Measurements from ENCODE around the gene HECTD1. TPM values are rescaled to one million over a fixed set of nuclear protein-coding genes. Genes with fewer than 3 reads are reported as not detected.

Gene HECTD1
- total and polyA plus RNA-seq, 11 donors = 42.4 to 185 (median 148) TPM

- intact Hi-C loops (cut with DNase I) = no loop called here
- H3K4me1 ChIP-seq = no peaks in the 10 kb centered on the region
- WGBS, 4 donors = 81 to 86% (median 82%) methylated on average over 3 of the region's 3 CpGs
- H3K27ac ChIP-seq = no peak overlapping the region
- H3K27me3 ChIP-seq = no peaks in the 10 kb centered on the region
- DNase-seq (no peak), ATAC-seq (no peak)
- H3K4me3 ChIP-seq = no peak overlapping the region
- TF ChIP-seq, protein P1, sequence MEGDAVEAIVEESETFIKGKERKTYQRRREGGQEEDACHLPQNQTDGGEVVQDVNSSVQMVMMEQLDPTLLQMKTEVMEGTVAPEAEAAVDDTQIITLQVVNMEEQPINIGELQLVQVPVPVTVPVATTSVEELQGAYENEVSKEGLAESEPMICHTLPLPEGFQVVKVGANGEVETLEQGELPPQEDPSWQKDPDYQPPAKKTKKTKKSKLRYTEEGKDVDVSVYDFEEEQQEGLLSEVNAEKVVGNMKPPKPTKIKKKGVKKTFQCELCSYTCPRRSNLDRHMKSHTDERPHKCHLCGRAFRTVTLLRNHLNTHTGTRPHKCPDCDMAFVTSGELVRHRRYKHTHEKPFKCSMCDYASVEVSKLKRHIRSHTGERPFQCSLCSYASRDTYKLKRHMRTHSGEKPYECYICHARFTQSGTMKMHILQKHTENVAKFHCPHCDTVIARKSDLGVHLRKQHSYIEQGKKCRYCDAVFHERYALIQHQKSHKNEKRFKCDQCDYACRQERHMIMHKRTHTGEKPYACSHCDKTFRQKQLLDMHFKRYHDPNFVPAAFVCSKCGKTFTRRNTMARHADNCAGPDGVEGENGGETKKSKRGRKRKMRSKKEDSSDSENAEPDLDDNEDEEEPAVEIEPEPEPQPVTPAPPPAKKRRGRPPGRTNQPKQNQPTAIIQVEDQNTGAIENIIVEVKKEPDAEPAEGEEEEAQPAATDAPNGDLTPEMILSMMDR (IDR thresholded peaks at IDR 0.05) = no peak
- TF ChIP-seq POLR2A (IDR thresholded peaks at IDR 0.05) = no peak
- H3K36me3 ChIP-seq = no peaks in the 10 kb centered on the region
- H3K9me3 ChIP-seq = no peaks in the 10 kb centered on the region
Measured at GRCh38 chr14:31219169-31219568, 11.6 kb upstream of the HECTD1 start.

- Histone ChIP-seq H3K27ac (no peak overlapping the region), H3K27me3 (no peaks in the 10 kb centered on the region), H3K36me3 (no peaks in the 10 kb centered on the region), H3K9me3 (no peaks in the 10 kb centered on the region), H3K4me1 (no peaks in the 10 kb centered on the region), H3K4me3 (no peak overlapping the region)
- 91 to 95% (median 92%) methylated on average over 9 of the region's 9 CpGs for WGBS, 4 donors
- DNase-seq = no peak
- ATAC-seq = no peak
- intact Hi-C loops (cut with DNase I) = no loop called here
- no peak for TF ChIP-seq POLR2A (IDR thresholded peaks at IDR 0.05)
Measured at GRCh38 chr14:31216359-31216758, 8.8 kb upstream of the HECTD1 start.

GRCh38 chr14:31212893-31213292 lies 5.3 kb upstream of the HECTD1 start:
- Histone ChIP-seq H3K4me3 (no peak overlapping the region), H3K4me1 (peaks cover 0 to 12% (median 8%) of the 10 kb centered on the region in 12 donors), H3K27me3 (no peaks in the 10 kb centered on the region), H3K36me3 (no peaks in the 10 kb centered on the region), H3K9me3 (no peaks in the 10 kb centered on the region), H3K27ac (no peak overlapping the region)
- DNase-seq (no peak), ATAC-seq (no peak)
- WGBS, 4 donors = 91 to 96% (median 94%) methylated on average over 2 of the region's 2 CpGs
- intact Hi-C loops (cut with DNase I) = no loop called here
- TF ChIP-seq, protein P1 (IDR thresholded peaks at IDR 0.05) = no peak
- no peak for TF ChIP-seq POLR2A (IDR thresholded peaks at IDR 0.05)

- WGBS, 4 donors = 96 to 98% (median 97%) methylated on average over 5 of the region's 5 CpGs
- intact Hi-C loops (cut with DNase I) = loop anchor here in 7 of 10 donors (2.0 to 10.0 kb wide), 9 partner anchors 19 to 248 kb away; partner anchors contain the start of gene DTD2 (in 1 of the 7)
- ATAC-seq = no peak
- peak overlapping the region in 2 of 12 donors; percentile 95 to 99 for H3K27ac ChIP-seq
- peaks cover 0 to 2% (median 0%) of the 10 kb centered on the region in 9 donors for H3K36me3 ChIP-seq
- no peak for TF ChIP-seq POLR2A (IDR thresholded peaks at IDR 0.05)
- TF ChIP-seq, protein P1 (IDR thresholded peaks at IDR 0.05) = no peak
- H3K27me3 ChIP-seq = no peaks in the 10 kb centered on the region
- H3K9me3 ChIP-seq = no peaks in the 10 kb centered on the region
- peaks cover 5 to 31% (median 21%) of the 10 kb centered on the region in 12 donors for H3K4me1 ChIP-seq
- DNase-seq = no peak
- no peak overlapping the region for H3K4me3 ChIP-seq
Measured at GRCh38 chr14:31209605-31210004, 2.0 kb upstream of the HECTD1 start.
